ENCODE results near the gene CTNS. TPM values are rescaled to one million over a fixed set of nuclear protein-coding genes. Genes with fewer than 3 reads are reported as not detected.

CTNS gene
- total RNA-seq, 2 experiments from 2014 or later = 3.3 to 4.9 TPM

GRCh38 chr17:3598078-3598477, 38.5 kb upstream of the CTNS start:
- no peak for DNase-seq
- Histone ChIP-seq H3K9me3 (ENCODE audit: control insufficient read depth in 1 of 2, insufficient read depth in 1 of 2, low read length in 2 of 2) (no peaks in the 10 kb centered on the region), H3K27ac (ENCODE audit: low read depth in 1 of 2, low read length in 2 of 2) (no peak overlapping the region), H3K4me1 (ENCODE audit: insufficient read depth, low read length) (peaks cover 3% of the 10 kb centered on the region), H3K36me3 (ENCODE audit: insufficient read depth, low read length) (peaks cover 2% of the 10 kb centered on the region), H3K27me3 (ENCODE audit: control insufficient read depth in 1 of 2, insufficient read depth in 2 of 2, low read length in 2 of 2) (no peaks in the 10 kb centered on the region), H3K4me3 (ENCODE audit: low read length) (no peak overlapping the region)
- ChIA-PET CTCF (no interaction called here), POLR2A (no interaction called here)
- Mint-ChIP-seq H3K27ac (no peak overlapping the region), H3K9me3 (no peaks in the 10 kb centered on the region), H3K36me3 (ENCODE audit: low read depth) (no peaks in the 10 kb centered on the region), H3K4me3 (no peak overlapping the region), H3K27me3 (no peaks in the 10 kb centered on the region), H3K4me1 (ENCODE audit: low read depth) (no peaks in the 10 kb centered on the region)
- intact Hi-C loops (cut with DNase I, micrococcal nuclease) = no loop called here
- no peak for ATAC-seq (ENCODE audit: poor library complexity)
- TF ChIP-seq CTCF (IDR thresholded peaks at IDR 0.05) = no peak

GRCh38 chr17:3600529-3601205, 35.9 kb upstream of the CTNS start:
- CTCF ChIA-PET = no interaction called here
- H3K27ac ChIP-seq (ENCODE audit: low read depth in 1 of 2, low read length in 2 of 2) = no peak overlapping the region
- peaks cover 2% of the 10 kb centered on the region for H3K36me3 ChIP-seq (ENCODE audit: insufficient read depth, low read length)
- no peak for ATAC-seq (ENCODE audit: poor library complexity)
- Mint-ChIP-seq H3K4me1 (ENCODE audit: low read depth) (no peaks in the 10 kb centered on the region), H3K27ac (no peak overlapping the region), H3K36me3 (ENCODE audit: low read depth) (no peaks in the 10 kb centered on the region), H3K9me3 (no peaks in the 10 kb centered on the region), H3K27me3 (no peaks in the 10 kb centered on the region), H3K4me3 (no peak overlapping the region)
- POLR2A ChIA-PET = no interaction called here
- no peak for TF ChIP-seq CTCF (IDR thresholded peaks at IDR 0.05)
- peaks cover 3% of the 10 kb centered on the region for H3K4me1 ChIP-seq (ENCODE audit: insufficient read depth, low read length)
- intact Hi-C loops (cut with DNase I, micrococcal nuclease) = no loop called here
- H3K27me3 ChIP-seq (ENCODE audit: control insufficient read depth in 1 of 2, insufficient read depth in 2 of 2, low read length in 2 of 2) = no peaks in the 10 kb centered on the region
- H3K4me3 ChIP-seq (ENCODE audit: low read length) = no peak overlapping the region
- no peak for DNase-seq
- H3K9me3 ChIP-seq (ENCODE audit: control insufficient read depth in 1 of 2, insufficient read depth in 1 of 2, low read length in 2 of 2) = no peaks in the 10 kb centered on the region

- no peaks in the 10 kb centered on the region for H3K4me1 Mint-ChIP-seq (ENCODE audit: low read depth)
- POLR2A ChIA-PET = no interaction called here
- H3K27ac ChIP-seq (ENCODE audit: low read depth in 1 of 2, low read length in 2 of 2) = no peak overlapping the region
- ATAC-seq (ENCODE audit: poor library complexity) (no peak), DNase-seq (peak in 4 of 14 experiments; percentile 6 to 39 (median 30))
- H3K27me3 ChIP-seq (ENCODE audit: control insufficient read depth in 1 of 2, insufficient read depth in 2 of 2, low read length in 2 of 2) = no peaks in the 10 kb centered on the region
- no peak overlapping the region for H3K27ac Mint-ChIP-seq
- H3K9me3 Mint-ChIP-seq = no peaks in the 10 kb centered on the region
- H3K4me1 ChIP-seq (ENCODE audit: insufficient read depth, low read length) = peaks cover 3% of the 10 kb centered on the region
- no peaks in the 10 kb centered on the region for H3K27me3 Mint-ChIP-seq
- H3K4me3 Mint-ChIP-seq = no peak overlapping the region
- H3K36me3 Mint-ChIP-seq (ENCODE audit: low read depth) = no peaks in the 10 kb centered on the region
- intact Hi-C loops (cut with DNase I, micrococcal nuclease) = no loop called here
- CTCF ChIA-PET = no interaction called here
- H3K4me3 ChIP-seq (ENCODE audit: low read length) = no peak overlapping the region
- H3K36me3 ChIP-seq (ENCODE audit: insufficient read depth, low read length) = peaks cover 2% of the 10 kb centered on the region
- no peak for TF ChIP-seq CTCF (IDR thresholded peaks at IDR 0.05)
- no peaks in the 10 kb centered on the region for H3K9me3 ChIP-seq (ENCODE audit: control insufficient read depth in 1 of 2, insufficient read depth in 1 of 2, low read length in 2 of 2)
Observed at GRCh38 chr17:3602499-3602898, 34.1 kb upstream of the CTNS start.
